Left lung (tissue), 10 donors: ENCODE measurements around the gene TMEM169. TPM values are rescaled to one million over a fixed set of nuclear protein-coding genes. Genes with fewer than 3 reads are reported as not detected.

Source experiments
- ATAC-seq: fragments of 200-7000 bp; cut with Tn5 transposase; one replicate; pipeline ENCODE4 v1.9.1; 2020; ENCODE audit warnings: moderate library complexity
- DNase-seq, 4 donors: peaks; one replicate each; pipeline ENCODE4 v3.0.0-alpha.2; 2013 to 2020
- H3K27ac ChIP-seq, 2 donors: fragments of 200-600 bp; sonication (generic) in 1 of 2; one replicate each; pipeline versions ENCODE4 v1.5.0 to v1.8.0; 2020 to 2021
- H3K27me3 ChIP-seq, 2 donors: fragments of 200-600 bp; sonication (generic) in 1 of 2; one replicate each; pipeline versions ENCODE4 v1.5.0 to v1.8.0; 2020 to 2021
- H3K36me3 ChIP-seq, 2 donors: fragments of 200-600 bp; sonication (generic) in 1 of 2; one replicate each; pipeline versions ENCODE4 v1.5.0 to v1.8.0; 2020 to 2021
- H3K4me1 ChIP-seq, 2 donors: fragments of 200-600 bp; one replicate each; pipeline ENCODE4 v1.8.0; 2021
- H3K4me3 ChIP-seq, 2 donors: fragments of 200-600 bp; sonication (generic) in 1 of 2; one replicate each; pipeline versions ENCODE4 v1.5.0 to v1.8.0; 2020 to 2021; ENCODE audit warnings: mild to moderate bottlenecking in 1 of 2
- H3K9me3 ChIP-seq, 2 donors: fragments of 200-600 bp; sonication (generic) in 1 of 2; one replicate each; pipeline versions ENCODE4 v1.5.0 to v1.8.0; 2020 to 2021
- intact Hi-C, 2 donors: fragments of 100-400 bp; cut with DNase I; formaldehyde crosslinking; loops; one replicate each; pipeline versions ENCODE4 v1.11.2 to v1.14.2; 2022
- polyA plus RNA-seq, 6 donors: library from polyadenylated mRNA; unstranded; fragments of 120-200 nt; gene quantifications; one replicate each; pipeline ENCODE4 v1.2.1, GENCODE V29; 2013; ENCODE audit not compliant: insufficient read length in 6 of 6
- total RNA-seq, 2 donors: library from RNA; stranded (reverse); fragmentation: NEBNext Ultra II Directional; extraction: Animal tissue kit (Norgen Biotek cat#: 25700); gene quantifications; one replicate each; pipeline ENCODE4 v1.2.1, GENCODE V29; 2021
- TF ChIP-seq, protein P1 (sequence below), 2 donors: fragments of 200-600 bp; sonication (generic) in 1 of 2; IDR thresholded peaks; one replicate each; pipeline versions ENCODE4 v1.5.0 to v1.8.0; 2021; ENCODE audit warnings: antibody characterized with exemption in 2 of 2
- donor health status: DM: no; HTN: yes; CAD: no.
- donor health status: DM: no; HTN: no; CAD: no.

Gene TMEM169
- total and polyA plus RNA-seq, 8 donors = 0.66 to 1.8 (median 1.1) TPM

DNA sequence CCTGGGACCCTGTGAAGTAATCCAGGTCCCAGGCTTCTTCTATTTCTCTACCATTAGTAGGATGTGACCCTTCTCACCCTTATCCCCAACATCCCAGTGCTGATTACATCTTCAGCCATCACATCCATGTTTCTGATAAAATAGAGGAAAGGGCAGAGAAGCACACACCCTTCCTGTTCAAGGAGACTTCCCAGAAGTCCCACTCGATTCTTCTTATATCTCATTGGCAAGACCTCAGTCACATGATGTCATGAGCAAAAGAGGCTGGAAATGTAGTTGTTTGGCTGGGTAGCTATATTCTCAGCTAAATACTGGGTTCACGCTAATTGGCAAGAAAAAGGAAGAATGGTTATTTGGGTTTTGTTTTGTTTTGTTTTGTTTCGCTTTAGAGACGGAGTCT, 19.4 kb downstream of the TMEM169 start:
- no peak overlapping the region for H3K27ac ChIP-seq
- no peaks in the 10 kb centered on the region for H3K4me1 ChIP-seq
- ATAC-seq = no peak
- no peaks in the 10 kb centered on the region for H3K27me3 ChIP-seq
- no peaks in the 10 kb centered on the region for H3K36me3 ChIP-seq
- intact Hi-C loops = no loop called here
- no peak for DNase-seq
- TF ChIP-seq, protein P1, sequence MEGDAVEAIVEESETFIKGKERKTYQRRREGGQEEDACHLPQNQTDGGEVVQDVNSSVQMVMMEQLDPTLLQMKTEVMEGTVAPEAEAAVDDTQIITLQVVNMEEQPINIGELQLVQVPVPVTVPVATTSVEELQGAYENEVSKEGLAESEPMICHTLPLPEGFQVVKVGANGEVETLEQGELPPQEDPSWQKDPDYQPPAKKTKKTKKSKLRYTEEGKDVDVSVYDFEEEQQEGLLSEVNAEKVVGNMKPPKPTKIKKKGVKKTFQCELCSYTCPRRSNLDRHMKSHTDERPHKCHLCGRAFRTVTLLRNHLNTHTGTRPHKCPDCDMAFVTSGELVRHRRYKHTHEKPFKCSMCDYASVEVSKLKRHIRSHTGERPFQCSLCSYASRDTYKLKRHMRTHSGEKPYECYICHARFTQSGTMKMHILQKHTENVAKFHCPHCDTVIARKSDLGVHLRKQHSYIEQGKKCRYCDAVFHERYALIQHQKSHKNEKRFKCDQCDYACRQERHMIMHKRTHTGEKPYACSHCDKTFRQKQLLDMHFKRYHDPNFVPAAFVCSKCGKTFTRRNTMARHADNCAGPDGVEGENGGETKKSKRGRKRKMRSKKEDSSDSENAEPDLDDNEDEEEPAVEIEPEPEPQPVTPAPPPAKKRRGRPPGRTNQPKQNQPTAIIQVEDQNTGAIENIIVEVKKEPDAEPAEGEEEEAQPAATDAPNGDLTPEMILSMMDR (IDR thresholded peaks at IDR 0.05) = no peak
- H3K9me3 ChIP-seq = no peaks in the 10 kb centered on the region
- no peak overlapping the region for H3K4me3 ChIP-seq

DNA sequence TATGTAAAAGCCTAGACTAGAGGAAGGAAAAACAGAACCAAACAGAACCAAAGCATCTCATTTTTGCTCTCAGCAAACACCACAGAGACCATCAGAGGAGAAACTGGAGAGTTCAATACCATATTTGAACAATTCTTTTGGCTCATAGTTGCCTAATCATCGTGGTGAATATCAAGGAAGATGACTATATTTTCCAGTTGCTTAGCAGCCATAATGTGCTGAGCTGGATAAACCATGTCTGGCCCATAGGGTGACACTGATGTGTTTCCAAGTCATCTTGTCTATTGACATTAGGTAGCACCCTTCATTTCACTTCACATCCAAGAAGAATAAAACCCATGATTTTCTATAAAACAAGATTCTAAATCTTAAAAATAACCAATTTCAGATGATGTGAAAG, 21.5 kb downstream of the TMEM169 start:
- TF ChIP-seq, protein P1 (IDR thresholded peaks at IDR 0.05) = no peak
- no peak overlapping the region for H3K27ac ChIP-seq
- intact Hi-C loops = no loop called here
- no peak for ATAC-seq
- H3K9me3 ChIP-seq = no peaks in the 10 kb centered on the region
- no peak overlapping the region for H3K4me3 ChIP-seq
- no peaks in the 10 kb centered on the region for H3K27me3 ChIP-seq
- DNase-seq = no peak
- no peaks in the 10 kb centered on the region for H3K36me3 ChIP-seq
- no peaks in the 10 kb centered on the region for H3K4me1 ChIP-seq

DNA sequence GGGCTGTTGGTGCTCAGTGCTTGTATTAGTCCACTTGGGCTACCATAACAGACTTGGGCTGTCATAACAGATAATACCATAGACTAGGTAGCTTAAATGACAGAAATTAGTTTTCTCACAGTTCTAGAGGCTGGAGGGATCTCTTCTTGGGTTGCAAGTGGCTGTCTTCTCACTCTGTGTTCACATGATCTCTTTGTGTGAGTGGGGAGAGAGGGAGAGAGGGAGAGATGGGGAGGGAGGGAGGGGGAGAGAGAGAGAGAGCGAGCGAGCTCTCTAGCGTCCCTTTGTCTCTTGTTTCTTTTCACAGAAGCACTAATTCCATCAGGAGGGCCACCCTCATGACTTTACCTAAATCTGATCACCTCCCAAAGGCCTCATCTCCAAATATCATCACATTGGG, 23.0 kb downstream of the TMEM169 start:
- ATAC-seq (no peak), DNase-seq (no peak)
- H3K4me3 ChIP-seq = no peak overlapping the region
- TF ChIP-seq, protein P1 (IDR thresholded peaks at IDR 0.05) = no peak
- peaks cover 5 to 6% of the 10 kb centered on the region in 2 donors for H3K4me1 ChIP-seq
- H3K27ac ChIP-seq = no peak overlapping the region
- H3K27me3 ChIP-seq = no peaks in the 10 kb centered on the region
- no peaks in the 10 kb centered on the region for H3K9me3 ChIP-seq
- no peaks in the 10 kb centered on the region for H3K36me3 ChIP-seq
- intact Hi-C loops = no loop called here

DNA sequence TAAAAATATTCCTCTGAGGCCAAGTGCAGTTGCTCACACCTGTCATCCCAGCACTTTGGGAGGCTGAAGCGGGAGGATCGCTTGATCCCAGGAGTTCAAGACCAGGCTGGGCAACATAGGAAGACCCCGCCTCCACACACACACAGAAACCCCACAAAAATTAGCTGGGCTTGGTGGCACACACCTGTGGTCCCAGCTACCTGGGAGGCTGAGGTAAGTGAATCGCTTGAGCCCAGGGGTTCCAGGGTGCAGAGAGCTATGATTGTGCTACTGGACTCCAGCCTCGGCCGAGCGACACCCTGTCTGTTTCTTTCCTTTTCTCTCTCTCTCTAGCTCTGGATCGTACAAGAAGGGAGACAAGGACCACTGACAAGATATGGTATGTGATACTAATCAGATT, 25.6 kb downstream of the TMEM169 start:
- TF ChIP-seq, protein P1 (IDR thresholded peaks at IDR 0.05) = no peak
- no peak for ATAC-seq
- no peak for DNase-seq
- H3K9me3 ChIP-seq = no peaks in the 10 kb centered on the region
- H3K27me3 ChIP-seq = no peaks in the 10 kb centered on the region
- H3K36me3 ChIP-seq = peaks cover 0 to 18% of the 10 kb centered on the region in 2 donors
- H3K4me3 ChIP-seq = no peak overlapping the region
- intact Hi-C loops = no loop called here
- peaks cover 14 to 31% of the 10 kb centered on the region in 2 donors for H3K4me1 ChIP-seq
- H3K27ac ChIP-seq = no peak overlapping the region

DNA sequence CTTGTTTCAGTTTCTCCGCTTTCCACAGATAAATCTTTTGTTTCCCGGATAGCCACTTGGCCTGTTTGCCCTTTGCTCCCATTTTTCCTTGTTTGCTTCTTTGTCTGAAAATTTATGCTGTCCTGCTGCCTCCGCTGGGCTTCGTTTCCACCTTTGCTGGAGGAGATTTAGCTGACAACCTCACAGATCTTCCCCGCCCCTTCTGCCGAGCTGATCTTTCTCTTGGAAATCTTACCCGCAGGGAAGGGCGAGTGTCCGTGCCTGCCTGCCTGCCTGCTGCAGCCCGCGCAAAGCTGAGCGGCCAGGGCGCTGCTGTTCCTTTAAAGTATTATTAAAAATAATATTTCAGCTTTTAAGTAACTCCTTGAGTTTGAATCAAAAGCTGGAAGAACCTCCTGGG, 26.0 kb downstream of the TMEM169 start:
- no peaks in the 10 kb centered on the region for H3K9me3 ChIP-seq
- ATAC-seq = no peak
- intact Hi-C loops = no loop called here
- DNase-seq = peak in 1 of 4 donors; percentile 66
- H3K27ac ChIP-seq = no peak overlapping the region
- peaks cover 14 to 35% of the 10 kb centered on the region in 2 donors for H3K4me1 ChIP-seq
- H3K36me3 ChIP-seq = peaks cover 0 to 22% of the 10 kb centered on the region in 2 donors
- H3K4me3 ChIP-seq = no peak overlapping the region
- TF ChIP-seq, protein P1 (IDR thresholded peaks at IDR 0.05) = no peak
- H3K27me3 ChIP-seq = no peaks in the 10 kb centered on the region
